Lung (tissue), 12 donors: Measurements from ENCODE around the gene ULBP3. TPM values are rescaled to one million over a fixed set of nuclear protein-coding genes. Genes with fewer than 3 reads are reported as not detected.
"Not testable (repeated sequence)": the region's sequence is repeated elsewhere in the genome, so short reads cannot be mapped to it uniquely, and the experiment has no call there.

Experiments used
- ATAC-seq: fragments of 200-7000 bp; cut with Tn5 transposase; one replicate; pipeline ENCODE4 v1.9.1; 2020; ENCODE audit warnings: moderate number of reproducible peaks; ENCODE audit not compliant: insufficient read depth, low FRiP score
- DNase-seq, 3 donors: peaks; one replicate each; pipeline ENCODE4 v3.0.0-alpha.2; 2013 to 2017
- H3K27ac ChIP-seq, 2 donors: one replicate each; pipeline ENCODE4 v1.5.1; 2013; ENCODE audit warnings: mild to moderate bottlenecking in 2 of 2, moderate library complexity in 2 of 2, control low read depth in 1 of 2, inconsistent platforms in 1 of 2, low read depth in 1 of 2, low read length in 1 of 2
- H3K27me3 ChIP-seq, 3 donors: one replicate each; pipeline ENCODE4 v1.5.1; 2013; ENCODE audit warnings: low read length in 2 of 3; ENCODE audit not compliant: control insufficient read depth in 3 of 3, insufficient read depth in 3 of 3
- H3K36me3 ChIP-seq, 4 donors: one replicate each; pipeline ENCODE4 v1.5.1; 2013; ENCODE audit warnings: low read length in 4 of 4, mild to moderate bottlenecking in 1 of 4, moderate library complexity in 1 of 4; ENCODE audit not compliant: control insufficient read depth in 4 of 4, insufficient read depth in 4 of 4
- H3K4me1 ChIP-seq, 5 donors: one replicate each; pipeline ENCODE4 v1.5.1; 2013; ENCODE audit warnings: low read length in 5 of 5, mild to moderate bottlenecking in 2 of 5, moderate library complexity in 1 of 5; ENCODE audit not compliant: control insufficient read depth in 5 of 5, insufficient read depth in 5 of 5
- H3K4me3 ChIP-seq: one replicate; pipeline ENCODE4 v1.5.1; 2013; ENCODE audit warnings: mild to moderate bottlenecking, control low read depth, moderate library complexity
- H3K9ac ChIP-seq, 2 donors: one replicate each; pipeline ENCODE4 v1.5.1; 2013; ENCODE audit warnings: low read length in 2 of 2, control low read depth in 1 of 2; ENCODE audit not compliant: insufficient read depth in 1 of 2
- H3K9me3 ChIP-seq, 4 donors: one replicate each; pipeline ENCODE4 v1.5.1; 2013; ENCODE audit warnings: low read length in 3 of 4, mild to moderate bottlenecking in 1 of 4, moderate library complexity in 1 of 4; ENCODE audit not compliant: control insufficient read depth in 4 of 4, insufficient read depth in 3 of 4
- CTCF ChIP-seq: IDR thresholded peaks from 2 replicates; pipeline ENCODE4 v1.5.1; 2012; ENCODE audit warnings: mild to moderate bottlenecking; ENCODE audit errors: control extremely low read depth, extremely low read depth
- WGBS, 2 donors: extraction: QIAGEN DNeasy Blood & Tissue Kit; methylation state at CpG; one replicate each; pipeline ENCODE4 v1.1.7; 2013; 5-methylcytosine and 5-hydroxymethylcytosine counted together
- polyA plus RNA-seq, 2 donors: library from polyadenylated mRNA; stranded (reverse); fragments of 200-250 nt; gene quantifications; one replicate each; pipeline ENCODE4 v1.2.1, GENCODE V29; 2013
- total RNA-seq, 2 donors: library from RNA; depleted of rRNA in 1 of 2; stranded (reverse); fragments of >200 nt in 1 of 2; gene quantifications; one replicate each; pipeline ENCODE4 v1.2.1, GENCODE V29; 2014 to 2021
- donor health status: control.
- donor health status: control.
- donor health status: Bipolar disorder and iron deficiency.
- donor health status: healthy.
- donor health status: DM: yes; HTN: yes; CAD: no.

The ULBP3 gene
- total and polyA plus RNA-seq, 4 donors, result 1.4 to 6.8 (median 3.9) TPM

GRCh38 chr6:150063640-150064039 lies 5.3 kb downstream of the ULBP3 start:
- H3K9me3 ChIP-seq, result no peaks in the 10 kb centered on the region
- no peak overlapping the region for H3K4me3 ChIP-seq
- H3K27ac ChIP-seq, result no peak overlapping the region
- peaks cover 0 to 4% (median 0%) of the 10 kb centered on the region in 4 donors for H3K36me3 ChIP-seq
- no peak for ATAC-seq
- TF ChIP-seq CTCF, result no peak
- no peak overlapping the region for H3K9ac ChIP-seq
- no peak for DNase-seq
- WGBS, 2 donors, result 95% methylated on average over 6 of the region's 6 CpGs
- H3K4me1 ChIP-seq, result peaks cover 0 to 8% (median 0%) of the 10 kb centered on the region in 5 donors
- H3K27me3 ChIP-seq, result no peaks in the 10 kb centered on the region

GRCh38 chr6:150059973-150060372 lies 8.9 kb downstream of the ULBP3 start:
- peak in 1 of 3 donors; percentile 32 for DNase-seq
- H3K27ac ChIP-seq, H3K4me1 ChIP-seq, H3K4me3 ChIP-seq, ATAC-seq, H3K27me3 ChIP-seq, H3K9me3 ChIP-seq, H3K36me3 ChIP-seq, H3K9ac ChIP-seq: not testable (repeated sequence)
- WGBS, 2 donors, result 47 to 55% methylated on average over 7 of the region's 7 CpGs

GRCh38 chr6:150058986-150059385 lies 9.9 kb downstream of the ULBP3 start:
- H3K36me3 ChIP-seq, result peaks cover 0 to 4% (median 0%) of the 10 kb centered on the region in 4 donors
- TF ChIP-seq CTCF, result no peak
- H3K27ac ChIP-seq, result no peak overlapping the region
- no peak overlapping the region for H3K4me3 ChIP-seq
- peaks cover 0 to 3% (median 0%) of the 10 kb centered on the region in 4 donors for H3K9me3 ChIP-seq
- H3K4me1 ChIP-seq, result peaks cover 0 to 2% (median 0%) of the 10 kb centered on the region in 5 donors
- no peak for ATAC-seq
- no peak overlapping the region for H3K9ac ChIP-seq
- H3K27me3 ChIP-seq, result peaks cover 0 to 8% (median 0%) of the 10 kb centered on the region in 3 donors
- DNase-seq, result no peak
- WGBS, 2 donors, result 91 to 92% methylated on average over 6 of the region's 6 CpGs

GRCh38 chr6:150058231-150058792 lies 10.6 kb downstream of the ULBP3 start:
- H3K4me3 ChIP-seq, result no peak overlapping the region
- H3K4me1 ChIP-seq, result peaks cover 0 to 2% (median 0%) of the 10 kb centered on the region in 5 donors
- DNase-seq (no peak), ATAC-seq (no peak)
- 84 to 89% methylated on average over 13 to 14 of the region's 14 CpGs for WGBS, 2 donors
- no peak overlapping the region for H3K27ac ChIP-seq
- peaks cover 0 to 4% (median 0%) of the 10 kb centered on the region in 4 donors for H3K9me3 ChIP-seq
- H3K27me3 ChIP-seq, result peaks cover 0 to 8% (median 0%) of the 10 kb centered on the region in 3 donors
- TF ChIP-seq CTCF, result no peak
- peaks cover 0 to 4% (median 0%) of the 10 kb centered on the region in 4 donors for H3K36me3 ChIP-seq
- H3K9ac ChIP-seq, result no peak overlapping the region
